SH-SY5Y (cell line): ENCODE measurements around the gene RAMP3.

ENCODE experiments used
- GATA2 ChIP-seq: IDR thresholded peaks from 2 replicates; pipeline ENCODE4 v1.6.1; 2011; ENCODE audit warnings: mild to moderate bottlenecking, low read depth, low read length
- GATA3 ChIP-seq: IDR thresholded peaks from 2 replicates; pipeline ENCODE4 v1.6.1; 2011; ENCODE audit warnings: low read depth, mild to moderate bottlenecking, low read length, moderate library complexity

Gene RAMP3

DNA sequence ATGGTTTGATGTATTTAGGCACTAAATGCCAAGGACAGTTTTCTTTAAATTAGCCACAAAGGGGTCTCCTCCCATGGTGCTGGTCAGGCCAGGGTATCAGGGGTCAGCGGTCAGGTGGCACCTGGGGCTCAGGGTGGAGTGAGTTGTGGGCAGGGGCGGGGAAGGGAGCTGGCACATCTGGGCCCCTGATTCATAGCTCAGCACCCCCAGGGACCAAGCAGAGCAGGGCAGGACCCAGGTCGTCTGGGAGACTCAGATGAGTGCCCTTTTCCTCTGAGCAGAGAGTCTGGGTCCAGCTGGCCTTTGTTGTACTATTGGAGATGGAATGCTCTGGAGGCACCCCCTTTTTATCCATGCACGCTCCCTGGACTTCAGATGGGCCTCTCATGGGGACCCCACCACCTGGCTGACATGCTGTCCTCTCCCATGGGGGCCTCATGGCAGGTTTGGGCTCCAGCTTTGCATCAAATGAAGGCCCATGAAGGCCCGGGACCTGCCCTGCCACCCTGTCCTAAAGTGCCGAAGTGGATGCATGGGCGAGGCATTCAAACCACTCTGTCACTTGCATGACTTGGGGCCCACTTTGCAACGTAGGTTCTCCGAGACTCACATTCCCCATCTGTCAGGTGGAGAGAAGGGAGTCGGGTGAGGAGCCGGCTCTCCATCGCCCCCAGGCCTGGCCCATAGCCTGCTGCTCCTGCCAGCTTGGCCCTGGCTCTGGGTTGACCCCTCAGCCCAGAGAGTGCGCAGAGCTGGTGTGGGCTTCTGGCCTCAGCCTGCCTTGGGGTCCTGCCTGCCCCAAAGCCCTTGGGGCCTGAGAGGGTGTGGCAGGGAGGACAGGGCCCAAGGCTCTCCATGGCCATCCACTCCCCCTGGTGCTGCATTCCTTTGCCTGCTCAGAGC lies 66.4 kb downstream of the RAMP3 start:
- TF ChIP-seq GATA2 (no peak), GATA3 (no peak)

DNA sequence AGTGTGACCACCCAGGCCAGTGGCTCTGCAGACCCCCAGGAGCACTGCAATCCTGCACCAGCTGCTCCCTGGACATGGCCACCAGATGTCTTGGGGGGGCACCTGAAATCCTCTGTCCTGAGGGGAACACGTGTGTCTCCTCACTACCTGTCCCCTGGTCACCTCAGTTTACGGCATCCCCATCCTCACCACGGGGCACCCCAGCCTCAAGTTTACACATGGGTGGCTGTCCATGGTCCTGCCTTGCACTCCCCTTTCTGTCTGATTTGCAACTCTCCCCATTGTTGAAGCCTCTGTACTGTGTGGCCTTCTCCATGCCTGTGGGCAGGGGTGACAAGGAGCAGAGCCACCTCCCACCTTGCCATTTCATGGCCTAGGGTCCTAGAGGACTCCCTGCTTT lies 67.2 kb downstream of the RAMP3 start:
- TF ChIP-seq GATA3 (no peak), GATA2 (no peak)

DNA sequence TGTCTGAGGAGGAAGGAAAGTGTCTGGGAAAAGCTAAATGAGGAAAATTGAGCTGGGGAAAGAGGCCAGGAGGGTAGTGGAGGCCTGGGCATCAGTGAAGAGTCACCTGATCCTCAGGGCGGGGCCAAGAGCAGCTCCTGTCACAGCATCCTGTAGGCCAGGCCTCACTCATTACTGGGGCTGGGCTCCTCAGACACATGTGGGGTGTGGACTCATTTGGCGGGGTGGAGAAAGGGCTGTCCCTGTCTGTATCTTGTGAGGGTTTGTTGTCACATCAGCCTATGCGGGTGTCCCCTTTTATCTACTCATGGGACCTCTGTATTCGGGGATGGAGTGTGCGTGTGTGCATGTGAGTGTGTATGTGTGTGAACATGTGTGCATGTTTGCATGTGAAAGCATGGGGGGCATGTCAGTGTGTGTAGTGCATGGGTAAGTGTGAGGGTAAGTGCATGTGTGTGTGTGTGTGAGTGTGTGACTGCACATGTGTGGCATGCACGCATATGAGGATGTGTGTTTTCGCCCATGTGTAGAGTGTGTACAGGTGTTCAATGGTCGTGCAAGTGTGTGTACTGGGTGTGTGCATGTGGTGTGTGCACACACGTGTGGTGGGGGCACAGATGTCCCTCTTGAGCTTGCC lies 67.8 kb downstream of the RAMP3 start:
- TF ChIP-seq GATA2, result no peak
- no peak for TF ChIP-seq GATA3

GRCh38 chr7:45225948-45226335 lies 68.4 kb downstream of the RAMP3 start:
- TF ChIP-seq GATA2, result no peak
- TF ChIP-seq GATA3, result no peak

- no peak for TF ChIP-seq GATA3
- no peak for TF ChIP-seq GATA2
Measured at GRCh38 chr7:45229156-45229920, 71.7 kb downstream of the RAMP3 start.

DNA sequence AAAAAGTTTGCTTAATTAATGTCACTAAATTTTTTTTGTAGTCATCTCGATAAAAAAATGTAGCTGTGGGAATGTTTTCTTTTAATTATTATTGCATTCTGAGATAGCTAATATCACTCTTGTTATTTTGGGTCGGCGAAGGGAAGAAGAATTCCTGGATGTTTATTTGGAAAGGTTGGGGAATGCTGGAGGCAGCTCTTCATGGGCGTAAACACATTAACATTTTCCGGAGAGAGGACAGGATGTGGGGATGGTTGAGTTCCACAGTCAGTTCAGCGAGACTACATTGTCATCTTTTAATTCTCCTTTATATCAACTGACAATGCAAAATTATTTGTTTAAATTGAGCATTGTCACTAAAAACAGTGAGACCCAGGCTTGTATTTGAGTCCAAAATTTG lies 72.5 kb downstream of the RAMP3 start:
- TF ChIP-seq GATA2, result no peak
- TF ChIP-seq GATA3, result no peak

DNA sequence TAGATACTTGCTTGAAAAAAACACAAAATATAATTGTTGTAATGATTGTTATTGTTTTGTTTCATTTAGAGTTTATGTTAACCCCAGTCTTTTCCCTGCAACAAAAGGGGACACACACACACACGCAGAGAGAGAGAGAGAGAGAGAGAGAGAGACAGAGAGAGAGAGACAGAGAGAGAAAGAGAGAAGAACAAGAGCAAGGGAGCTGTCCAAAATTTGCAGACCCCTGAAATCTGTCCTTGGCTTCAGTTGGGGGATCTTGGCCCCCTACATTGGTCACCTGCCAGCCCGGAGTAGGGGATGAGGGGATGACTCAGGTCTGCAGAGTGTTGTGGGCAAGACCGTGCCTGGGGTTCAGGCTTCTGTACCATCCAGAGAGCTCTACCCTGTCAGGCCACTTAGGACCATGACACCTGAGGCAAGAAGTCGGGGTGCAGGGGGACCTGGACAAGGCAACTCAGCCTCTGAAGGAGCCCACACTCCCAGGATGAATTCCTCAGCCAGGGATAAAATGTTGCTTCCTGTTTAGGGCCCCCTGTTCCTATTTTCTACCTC lies 73.1 kb downstream of the RAMP3 start:
- no peak for TF ChIP-seq GATA3
- TF ChIP-seq GATA2, result no peak

- TF ChIP-seq GATA3, result no peak
- TF ChIP-seq GATA2, result no peak
Measured at GRCh38 chr7:45233249-45233775, 75.7 kb downstream of the RAMP3 start.
